Glomerular endothelial cell (primary cell): ENCODE data around the gene CYS1. TPM values are rescaled to one million over a fixed set of nuclear protein-coding genes. Genes with fewer than 3 reads are reported as not detected.
"Not testable (repeated sequence)": the region's sequence is repeated elsewhere in the genome, so short reads cannot be mapped to it uniquely, and the experiment has no call there.

ENCODE experiments used
- DNase-seq: peaks from one replicate; pipeline ENCODE4 v3.0.0-alpha.2; 2011; ENCODE audit warnings: low read depth, low spot score; ENCODE audit errors: extremely low read depth
- total RNA-seq: library from RNA; depleted of rRNA; stranded (reverse); fragments of >200 nt; gene quantifications from 2 replicates; pipeline ENCODE4 v1.2.3, GENCODE V29; 2015

The CYS1 gene
- total RNA-seq, 1 donor from 2014 or later: 0.12 TPM

DNA sequence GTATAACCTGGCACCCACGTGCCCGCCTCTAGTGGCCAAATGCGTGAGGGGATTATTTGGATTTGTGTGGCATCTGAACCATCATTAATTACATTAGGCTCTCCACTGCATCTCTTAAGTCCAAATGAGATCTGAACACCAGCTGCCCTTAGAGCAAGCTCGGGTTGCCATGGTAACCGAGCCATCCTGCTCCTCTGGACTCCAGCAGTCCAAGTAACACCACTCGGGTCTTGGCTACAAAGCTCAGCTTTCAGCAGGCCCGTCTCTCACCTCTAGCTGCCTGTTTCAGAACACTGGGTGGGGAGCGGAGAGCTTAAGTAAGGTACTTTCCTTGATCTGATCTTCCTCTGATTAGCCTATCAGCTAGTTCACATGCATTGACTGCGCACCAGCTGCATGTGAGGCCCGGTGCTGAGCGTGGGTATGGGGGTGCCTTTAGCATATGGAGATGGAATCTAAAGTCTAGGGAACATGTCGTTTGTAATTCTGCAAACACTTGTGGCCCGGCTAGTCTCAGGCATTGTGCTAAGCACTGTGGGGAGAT, 14.1 kb upstream of the CYS1 start:
- DNase-seq: no peak

DNA sequence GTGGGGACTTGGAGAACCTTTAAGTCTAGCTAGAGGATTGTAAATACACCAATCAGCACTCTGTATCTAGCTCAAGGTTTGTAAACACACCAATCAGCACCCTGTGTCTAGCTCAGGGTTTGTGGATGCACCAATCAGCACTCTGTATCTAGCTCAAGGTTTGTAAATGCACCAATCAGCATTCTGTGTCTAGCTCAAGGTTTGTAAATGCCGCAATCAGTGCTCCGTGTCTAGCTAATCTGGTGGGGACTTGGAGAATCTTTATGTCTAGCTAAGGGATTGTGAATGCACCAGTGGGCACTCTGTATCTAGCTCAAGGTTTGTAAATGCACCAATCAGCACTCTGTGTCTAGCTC, 11.7 kb upstream of the CYS1 start:
- not testable (repeated sequence) for DNase-seq

DNA sequence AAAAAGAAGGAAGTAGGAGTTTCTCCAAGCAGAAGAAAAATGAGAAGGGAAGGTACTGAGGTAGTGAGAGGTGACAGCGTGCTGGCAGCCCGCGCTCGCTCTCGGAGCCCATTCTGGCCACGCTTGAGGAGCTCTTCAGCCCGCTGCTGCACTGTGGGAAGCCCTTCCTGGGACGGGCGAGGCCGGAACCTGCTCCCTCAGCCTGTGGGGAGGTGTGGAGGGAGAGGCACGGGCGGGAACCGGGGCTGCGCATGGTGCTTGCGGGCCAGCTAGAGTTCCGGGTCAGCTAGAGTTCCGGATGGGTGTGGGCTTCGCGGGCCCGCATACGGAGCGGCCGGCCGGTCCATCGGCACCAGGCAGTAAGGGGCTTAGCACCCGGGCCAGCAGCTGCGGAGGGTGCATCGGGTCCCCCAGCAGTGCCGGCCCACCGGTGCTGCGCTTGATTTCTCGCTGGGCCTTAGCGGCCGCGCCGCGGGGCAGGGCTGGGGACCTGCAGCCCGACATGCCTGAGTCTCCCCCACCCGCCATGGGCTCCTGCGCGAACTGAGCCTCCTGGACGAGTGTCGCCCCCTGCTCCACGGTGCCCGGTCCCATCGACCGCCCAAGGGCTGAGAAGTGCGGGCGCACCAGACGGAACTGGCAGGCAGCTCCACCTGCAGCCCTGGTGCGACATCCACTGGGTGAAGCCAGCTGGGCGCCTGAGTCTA, 11.1 kb upstream of the CYS1 start:
- no peak for DNase-seq

- no peak for DNase-seq
Observed at GRCh38 chr2:10089565-10090190, 9.5 kb upstream of the CYS1 start.

GRCh38 chr2:10087360-10087759, 7.1 kb upstream of the CYS1 start:
- DNase-seq: no peak

DNA sequence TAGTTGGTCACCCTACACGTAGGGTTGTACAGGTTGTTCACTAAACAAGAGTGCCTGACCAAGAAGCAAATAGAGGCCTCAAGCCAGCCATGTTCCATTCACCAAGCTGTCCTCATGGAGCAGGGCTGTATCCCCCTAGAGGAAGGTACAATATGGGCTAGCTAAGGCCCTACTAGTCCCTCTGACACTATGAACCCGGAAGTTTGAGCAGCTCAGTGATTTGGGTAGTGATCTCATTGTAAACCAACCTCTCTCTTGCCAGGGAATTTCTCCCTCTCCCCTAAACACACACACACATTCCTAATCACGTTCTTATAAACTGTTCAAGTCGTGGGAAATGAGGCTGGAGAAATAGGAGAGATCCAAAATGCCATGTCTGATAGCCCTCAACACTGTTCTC, 6.7 kb upstream of the CYS1 start:
- no peak for DNase-seq

DNA sequence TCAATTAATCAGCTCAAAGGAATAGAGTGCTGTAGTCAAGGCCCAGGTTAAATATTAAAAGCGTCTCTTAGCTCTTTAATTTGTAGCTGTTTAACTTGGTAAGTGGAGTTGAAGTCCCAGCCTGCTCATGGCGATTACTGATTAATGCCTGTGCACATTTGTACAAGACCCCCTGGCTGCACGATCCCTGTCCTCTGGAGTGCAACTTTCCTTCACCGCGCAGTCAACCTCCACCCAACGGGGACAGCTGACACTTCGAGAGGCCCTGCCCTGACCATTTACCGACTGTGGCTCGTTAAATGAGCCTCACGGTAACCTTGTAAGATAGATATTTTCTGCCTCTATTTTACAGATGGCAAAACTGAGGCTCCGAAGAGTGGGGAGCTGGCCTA, 5.5 kb upstream of the CYS1 start:
- no peak for DNase-seq

DNA sequence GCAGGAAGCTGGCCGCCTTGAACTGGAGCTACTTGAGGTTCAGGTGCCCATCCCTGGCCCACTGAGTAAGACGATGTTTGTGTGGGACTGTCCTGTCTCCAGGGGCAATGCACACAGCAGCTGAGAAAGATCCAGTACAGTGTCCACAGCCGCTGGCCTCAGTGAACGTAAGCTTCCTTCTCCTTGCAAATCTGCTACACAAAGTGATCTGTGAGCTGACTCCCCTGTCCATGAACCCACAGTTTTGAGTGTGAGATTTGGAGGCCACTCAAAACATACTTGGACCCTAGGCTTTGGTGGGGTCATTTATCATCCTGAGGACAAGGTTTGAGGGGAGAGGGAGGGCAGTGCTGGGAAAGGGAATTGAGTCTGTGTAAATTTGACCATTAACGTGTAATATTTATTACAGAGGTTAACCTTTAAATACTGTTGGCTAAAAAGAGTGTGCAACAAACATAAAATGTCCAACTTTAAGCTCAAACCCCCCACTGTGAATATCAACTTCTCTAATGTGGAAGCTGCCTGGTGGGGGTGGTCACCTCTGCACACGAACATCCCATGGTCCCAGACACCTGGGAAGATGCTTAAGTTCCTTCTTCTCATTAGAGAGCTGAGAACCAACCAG, 4.9 kb upstream of the CYS1 start:
- DNase-seq: no peak

DNA sequence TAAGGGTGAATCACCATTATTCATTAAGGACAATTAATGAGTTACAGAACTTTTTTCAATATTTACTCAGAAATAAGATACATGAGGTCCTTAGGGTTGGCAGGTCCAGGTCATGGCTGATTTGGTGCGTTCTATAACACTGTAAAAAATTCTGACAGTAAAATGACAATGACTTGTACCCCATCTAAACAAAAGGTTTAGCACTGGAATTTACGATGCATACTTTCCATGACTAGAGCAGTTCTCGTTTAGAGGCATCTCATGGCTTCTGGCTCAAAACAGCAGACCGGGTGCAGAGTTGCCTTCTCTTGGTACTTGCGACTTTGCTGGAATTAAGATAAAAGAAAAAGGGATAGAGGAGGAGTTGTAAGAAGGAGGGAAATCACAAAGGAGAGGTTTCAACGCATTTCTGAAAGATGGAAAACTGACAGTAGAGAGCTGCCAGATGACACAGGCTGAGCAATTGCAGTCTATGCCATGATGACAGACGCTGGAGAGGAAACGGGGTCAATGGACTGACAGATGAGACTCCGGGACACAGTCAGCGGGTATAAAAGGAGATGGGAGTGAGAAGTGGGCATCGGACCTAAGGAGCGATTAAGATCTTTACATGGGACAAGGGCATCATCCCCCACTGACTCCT, 4.1 kb upstream of the CYS1 start:
- no peak for DNase-seq

DNA sequence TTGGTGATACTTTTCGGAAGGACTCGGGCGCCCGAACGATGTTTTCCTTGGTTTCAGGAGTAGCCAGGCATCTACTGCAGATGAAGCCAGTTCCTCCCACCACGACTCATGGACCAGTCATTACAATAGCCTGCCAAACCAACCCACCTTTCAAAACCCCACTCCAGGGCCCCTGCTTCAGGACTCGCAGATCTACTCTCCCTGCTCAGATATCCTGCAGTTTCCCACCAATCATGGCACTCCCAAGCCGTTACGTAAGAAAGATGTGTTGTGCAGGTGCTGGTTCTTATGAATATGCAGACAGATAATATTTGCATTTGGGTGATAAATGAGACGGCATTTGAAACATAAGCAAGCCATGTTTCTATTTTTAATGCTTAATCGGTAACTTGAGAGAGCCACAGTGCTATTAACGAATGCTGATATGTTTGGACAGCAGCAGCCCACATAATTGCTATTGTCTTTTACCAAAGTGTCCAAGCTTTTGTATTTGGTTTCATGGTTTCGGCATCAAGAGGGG, 3.5 kb upstream of the CYS1 start:
- DNase-seq: no peak

GRCh38 chr2:10083046-10083445, 2.8 kb upstream of the CYS1 start:
- DNase-seq: no peak

- no peak for DNase-seq
Observed at GRCh38 chr2:10080536-10081304, 509 bp upstream of the CYS1 start.

- DNase-seq: no peak
Observed at GRCh38 chr2:10079266-10079869, 843 bp downstream of the CYS1 start.

GRCh38 chr2:10078704-10079265, 1.4 kb downstream of the CYS1 start:
- DNase-seq: no peak

DNA sequence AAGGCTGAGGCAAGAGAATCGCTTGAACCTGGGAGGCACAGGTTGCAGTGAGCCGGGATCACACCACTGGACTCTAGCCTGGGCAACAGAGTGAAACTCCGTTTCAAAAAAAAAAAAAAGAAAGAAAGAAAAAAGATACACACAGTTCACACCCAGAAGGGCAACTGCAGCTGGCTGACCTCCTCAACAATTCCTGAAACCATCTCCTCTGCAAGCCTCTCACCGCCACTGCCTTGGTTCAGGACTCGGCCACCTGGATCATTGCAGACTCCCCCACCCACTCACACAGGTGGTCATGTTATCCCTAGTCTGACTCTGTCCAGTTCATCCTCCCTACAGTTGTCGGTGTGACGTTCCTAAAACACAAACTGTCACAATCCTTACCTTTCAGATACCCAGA, 2.2 kb downstream of the CYS1 start:
- DNase-seq: no peak

- no peak for DNase-seq
Observed at GRCh38 chr2:10076988-10077527, 3.2 kb downstream of the CYS1 start.

- no peak for DNase-seq
Observed at GRCh38 chr2:10076511-10076910, 3.7 kb downstream of the CYS1 start.

DNA sequence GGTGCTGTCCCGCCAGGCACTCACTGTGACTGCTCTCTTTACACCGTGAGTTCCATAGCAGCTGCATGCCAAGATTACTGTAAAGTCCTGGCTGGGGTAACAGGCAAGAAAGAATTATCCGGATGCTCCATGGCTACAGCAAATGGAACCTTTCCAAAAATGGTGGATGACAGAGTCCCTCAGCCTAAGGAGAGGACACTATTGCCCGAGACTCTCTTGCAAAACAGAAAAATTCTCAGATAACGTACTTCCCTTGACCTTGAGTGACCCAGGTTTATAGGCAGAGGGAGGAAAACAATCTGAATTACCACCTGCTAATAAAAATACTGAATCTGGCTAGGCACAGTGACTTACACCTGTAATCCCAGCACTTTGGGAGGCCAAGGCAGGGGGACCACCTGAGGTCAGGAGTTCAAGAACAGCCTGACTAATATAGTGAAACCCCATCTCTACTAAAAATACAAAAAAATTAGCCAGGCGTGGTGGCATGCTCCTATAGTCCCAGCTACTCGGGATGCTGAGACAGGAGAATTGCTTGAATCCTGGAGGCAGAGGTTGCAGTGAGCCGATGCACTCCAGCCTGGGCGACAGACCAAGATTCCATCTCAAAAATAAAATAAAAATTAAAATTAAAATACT, 4.5 kb downstream of the CYS1 start:
- no peak for DNase-seq

DNA sequence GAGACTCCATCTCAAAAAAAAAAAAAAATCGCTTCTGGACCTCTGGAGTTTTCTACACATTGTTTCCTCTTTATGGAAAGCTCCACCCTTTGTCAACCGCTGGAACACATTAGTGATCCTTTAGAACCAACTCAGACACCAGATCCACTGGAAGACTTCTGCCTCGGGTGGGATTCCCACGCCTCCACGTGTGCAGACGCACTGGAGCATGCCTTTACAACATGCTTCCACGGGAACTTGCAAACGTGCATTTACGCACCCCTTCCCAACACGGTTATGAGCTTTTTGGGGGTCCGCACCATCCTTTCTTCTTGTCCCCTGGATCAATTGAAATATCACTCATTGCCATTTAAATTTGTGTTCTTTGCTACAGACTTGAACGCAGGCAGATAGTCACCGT, 5.1 kb downstream of the CYS1 start:
- DNase-seq: no peak
